ENCODE data around the gene ZGLP1.

The ZGLP1 gene

GRCh38 chr19:10291554-10292205, 17.9 kb downstream of the ZGLP1 start:
- H3K4me3 ChIP-seq (ENCODE audit: low read depth, low read length) = peak overlapping the region; percentile 69
- no peaks in the 10 kb centered on the region for H3K36me3 ChIP-seq (ENCODE audit: control insufficient read depth, insufficient read depth, low read length)
- H3K9me3 ChIP-seq (ENCODE audit: control insufficient read depth, insufficient read depth, low read depth, low read length) = no peaks in the 10 kb centered on the region
- H3K4me1 ChIP-seq (ENCODE audit: control insufficient read depth, insufficient read depth, low read length) = peaks cover 31% of the 10 kb centered on the region
- H3K27me3 ChIP-seq (ENCODE audit: control insufficient read depth, insufficient read depth, low read length) = peaks cover 98% of the 10 kb centered on the region
- H3K27ac ChIP-seq (ENCODE audit: low read depth, low read length) = no peak overlapping the region
- H3K9ac ChIP-seq (ENCODE audit: low read length) = no peak overlapping the region

GRCh38 chr19:10290876-10291553, 18.6 kb downstream of the ZGLP1 start:
- peak overlapping the region; percentile 69 for H3K4me3 ChIP-seq (ENCODE audit: low read depth, low read length)
- no peaks in the 10 kb centered on the region for H3K36me3 ChIP-seq (ENCODE audit: control insufficient read depth, insufficient read depth, low read length)
- H3K9me3 ChIP-seq (ENCODE audit: control insufficient read depth, insufficient read depth, low read depth, low read length) = no peaks in the 10 kb centered on the region
- H3K27me3 ChIP-seq (ENCODE audit: control insufficient read depth, insufficient read depth, low read length) = peaks cover 94% of the 10 kb centered on the region
- H3K27ac ChIP-seq (ENCODE audit: low read depth, low read length) = no peak overlapping the region
- H3K9ac ChIP-seq (ENCODE audit: low read length) = no peak overlapping the region
- H3K4me1 ChIP-seq (ENCODE audit: control insufficient read depth, insufficient read depth, low read length) = peaks cover 36% of the 10 kb centered on the region

GRCh38 chr19:10290357-10290875, 19.2 kb downstream of the ZGLP1 start:
- H3K4me1 ChIP-seq (ENCODE audit: control insufficient read depth, insufficient read depth, low read length) = peaks cover 34% of the 10 kb centered on the region
- no peak overlapping the region for H3K27ac ChIP-seq (ENCODE audit: low read depth, low read length)
- no peaks in the 10 kb centered on the region for H3K9me3 ChIP-seq (ENCODE audit: control insufficient read depth, insufficient read depth, low read depth, low read length)
- no peaks in the 10 kb centered on the region for H3K36me3 ChIP-seq (ENCODE audit: control insufficient read depth, insufficient read depth, low read length)
- peaks cover 88% of the 10 kb centered on the region for H3K27me3 ChIP-seq (ENCODE audit: control insufficient read depth, insufficient read depth, low read length)
- peak overlapping the region; percentile 16 for H3K9ac ChIP-seq (ENCODE audit: low read length)
- H3K4me3 ChIP-seq (ENCODE audit: low read depth, low read length) = peak overlapping the region; percentile 69

- Histone ChIP-seq H3K9ac (ENCODE audit: low read length) (peak within 1 kb of the TSS; percentile 16), H3K4me3 (ENCODE audit: low read depth, low read length) (peak within 1 kb of the TSS; percentile 69), H3K36me3 (ENCODE audit: control insufficient read depth, insufficient read depth, low read length) (no peaks in the 10 kb centered on the region), H3K27me3 (ENCODE audit: control insufficient read depth, insufficient read depth, low read length) (peaks cover 83% of the 10 kb centered on the region), H3K4me1 (ENCODE audit: control insufficient read depth, insufficient read depth, low read length) (peaks cover 34% of the 10 kb centered on the region), H3K27ac (ENCODE audit: low read depth, low read length) (no peak within 1 kb of the TSS), H3K9me3 (ENCODE audit: control insufficient read depth, insufficient read depth, low read depth, low read length) (no peaks in the 10 kb centered on the region)
Measured at GRCh38 chr19:10289836-10290356, 19.7 kb downstream of the ZGLP1 start, which contains the start of gene ICAM5. Gene ICAM5, plus strand, starts transcription at chr19:10289952. Its CDS starts 92 bp downstream, at chr19:10290044.

GRCh38 chr19:10289167-10289835, 20.3 kb downstream of the ZGLP1 start:
- H3K4me3 ChIP-seq (ENCODE audit: low read depth, low read length) = peak overlapping the region; percentile 69
- no peak overlapping the region for H3K27ac ChIP-seq (ENCODE audit: low read depth, low read length)
- no peaks in the 10 kb centered on the region for H3K9me3 ChIP-seq (ENCODE audit: control insufficient read depth, insufficient read depth, low read depth, low read length)
- H3K36me3 ChIP-seq (ENCODE audit: control insufficient read depth, insufficient read depth, low read length) = no peaks in the 10 kb centered on the region
- no peak overlapping the region for H3K9ac ChIP-seq (ENCODE audit: low read length)
- peaks cover 77% of the 10 kb centered on the region for H3K27me3 ChIP-seq (ENCODE audit: control insufficient read depth, insufficient read depth, low read length)
- peaks cover 34% of the 10 kb centered on the region for H3K4me1 ChIP-seq (ENCODE audit: control insufficient read depth, insufficient read depth, low read length)

- Histone ChIP-seq H3K27me3 (ENCODE audit: control insufficient read depth, insufficient read depth, low read length) (peaks cover 71% of the 10 kb centered on the region), H3K9ac (ENCODE audit: low read length) (no peak overlapping the region)
Measured at GRCh38 chr19:10288662-10289166, 20.9 kb downstream of the ZGLP1 start.

GRCh38 chr19:10286803-10287737, 22.5 kb downstream of the ZGLP1 start, which contains the start of gene ICAM4:
Gene ICAM4, plus strand, starts transcription at chr19:10286955. Its CDS starts 58 bp downstream, at chr19:10287013.
- Histone ChIP-seq H3K4me1 (ENCODE audit: control insufficient read depth, insufficient read depth, low read length) (peaks cover 19% of the 10 kb centered on the region), H3K36me3 (ENCODE audit: control insufficient read depth, insufficient read depth, low read length) (no peaks in the 10 kb centered on the region), H3K9ac (ENCODE audit: low read length) (no peak within 1 kb of the TSS), H3K27me3 (ENCODE audit: control insufficient read depth, insufficient read depth, low read length) (peaks cover 55% of the 10 kb centered on the region), H3K4me3 (ENCODE audit: low read depth, low read length) (peak within 1 kb of the TSS; percentile 63), H3K9me3 (ENCODE audit: control insufficient read depth, insufficient read depth, low read depth, low read length) (no peaks in the 10 kb centered on the region), H3K27ac (ENCODE audit: low read depth, low read length) (no peak within 1 kb of the TSS)

More at GRCh38 chr19:10288662-10289166, 20.9 kb downstream of the ZGLP1 start:
- Histone ChIP-seq H3K36me3 (ENCODE audit: control insufficient read depth, insufficient read depth, low read length) (no peaks in the 10 kb centered on the region), H3K27ac (ENCODE audit: low read depth, low read length) (no peak overlapping the region), H3K4me1 (ENCODE audit: control insufficient read depth, insufficient read depth, low read length) (peaks cover 32% of the 10 kb centered on the region), H3K9me3 (ENCODE audit: control insufficient read depth, insufficient read depth, low read depth, low read length) (no peaks in the 10 kb centered on the region), H3K4me3 (ENCODE audit: low read depth, low read length) (peak overlapping the region; percentile 69)

- Histone ChIP-seq H3K9ac (ENCODE audit: low read length) (no peak overlapping the region), H3K9me3 (ENCODE audit: control insufficient read depth, insufficient read depth, low read depth, low read length) (no peaks in the 10 kb centered on the region), H3K4me1 (ENCODE audit: control insufficient read depth, insufficient read depth, low read length) (peaks cover 12% of the 10 kb centered on the region; the same call in 1 of the 2 replicates), H3K27ac (ENCODE audit: low read depth, low read length) (no peak overlapping the region), H3K4me3 (ENCODE audit: low read depth, low read length) (no peak overlapping the region), H3K27me3 (ENCODE audit: control insufficient read depth, insufficient read depth, low read length) (peaks cover 38% of the 10 kb centered on the region), H3K36me3 (ENCODE audit: control insufficient read depth, insufficient read depth, low read length) (no peaks in the 10 kb centered on the region)
Measured at GRCh38 chr19:10285393-10285792, 24.2 kb downstream of the ZGLP1 start.

GRCh38 chr19:10284960-10285278, 24.7 kb downstream of the ZGLP1 start:
- Histone ChIP-seq H3K9ac (ENCODE audit: low read length) (no peak overlapping the region), H3K27ac (ENCODE audit: low read depth, low read length) (no peak overlapping the region), H3K4me3 (ENCODE audit: low read depth, low read length) (no peak overlapping the region), H3K27me3 (ENCODE audit: control insufficient read depth, insufficient read depth, low read length) (peaks cover 33% of the 10 kb centered on the region), H3K4me1 (ENCODE audit: control insufficient read depth, insufficient read depth, low read length) (peaks cover 12% of the 10 kb centered on the region; the same call in 1 of the 2 replicates), H3K9me3 (ENCODE audit: control insufficient read depth, insufficient read depth, low read depth, low read length) (no peaks in the 10 kb centered on the region), H3K36me3 (ENCODE audit: control insufficient read depth, insufficient read depth, low read length) (no peaks in the 10 kb centered on the region)

All from HUES6 (cell line).